CD4-positive, alpha-beta memory T cell (primary cell): ENCODE data around the gene ITSN2. TPM values are rescaled to one million over a fixed set of nuclear protein-coding genes. Genes with fewer than 3 reads are reported as not detected.

Source experiments
- CTCF ChIA-PET: fragments of 350-600 bp; sonication (Branson Sonifier 250); formaldehyde crosslinking; loops from one replicate; lab custom pipeline; 2021; ENCODE audit warnings: inconsistent platforms; ENCODE audit not compliant: partially characterized antibody; lab: Charles Lee
- POLR2A ChIA-PET: fragments of 350-600 bp; sonication (Branson Sonifier 250); formaldehyde crosslinking; loops from one replicate; lab custom pipeline; 2021; ENCODE audit not compliant: partially characterized antibody; lab: Charles Lee
- DNase-seq, 5 donors: peaks; one replicate each; pipeline versions ENCODE4 v3.0.0 to v3.0.0-alpha.2; 2020 to 2022; ENCODE audit warnings: mixed read lengths in 1 of 5
- H3K27ac ChIP-seq: one replicate; pipeline ENCODE4 v1.7.0; 2013; ENCODE audit warnings: low read depth, low read length
- H3K27me3 ChIP-seq: 2 replicates; pipeline ENCODE4 v1.7.0; 2013; ENCODE audit warnings: mild to moderate bottlenecking, low read length, moderate library complexity; ENCODE audit not compliant: insufficient read depth
- H3K36me3 ChIP-seq: 2 replicates; pipeline ENCODE4 v1.7.0; 2013; ENCODE audit warnings: mild to moderate bottlenecking, low read length, moderate library complexity; ENCODE audit not compliant: insufficient read depth
- H3K4me1 ChIP-seq: 2 replicates; pipeline ENCODE4 v1.7.0; 2013; ENCODE audit warnings: mild to moderate bottlenecking, low read length, moderate library complexity; ENCODE audit not compliant: insufficient read depth
- H3K4me3 ChIP-seq, 2 donors: one replicate each; pipeline ENCODE4 v1.7.0; 2013; ENCODE audit warnings: low read length in 2 of 2, mild to moderate bottlenecking in 1 of 2
- H3K9me3 ChIP-seq, 2 donors: one replicate each; pipeline ENCODE4 v1.7.0; 2013; ENCODE audit warnings: low read length in 2 of 2, control low read depth in 1 of 2; ENCODE audit not compliant: control insufficient read depth in 1 of 2
- H3K27ac Mint-ChIP-seq, 7 donors: one replicate each; pipeline ENCODE4 v1.8.0; 2020 to 2021; ENCODE audit warnings: mixed read lengths in 7 of 7, mild to moderate bottlenecking in 6 of 7, inconsistent platforms in 3 of 7, moderate library complexity in 3 of 7
- H3K27me3 Mint-ChIP-seq, 2 donors: one replicate each; pipeline ENCODE4 v1.8.0; 2020 to 2021; ENCODE audit warnings: mixed read lengths in 2 of 2
- H3K36me3 Mint-ChIP-seq, 2 donors: one replicate each; pipeline ENCODE4 v1.8.0; 2020 to 2021; ENCODE audit warnings: mixed read lengths in 2 of 2, inconsistent platforms in 1 of 2, mild to moderate bottlenecking in 1 of 2
- H3K4me1 Mint-ChIP-seq, 4 donors: one replicate each; pipeline ENCODE4 v1.8.0; 2020 to 2021; ENCODE audit warnings: mixed read lengths in 4 of 4, mild to moderate bottlenecking in 1 of 4
- H3K4me3 Mint-ChIP-seq, 8 donors: one replicate each; pipeline ENCODE4 v1.8.0; 2020 to 2021; ENCODE audit warnings: mixed read lengths in 8 of 8, mild to moderate bottlenecking in 7 of 8, moderate library complexity in 6 of 8, inconsistent platforms in 3 of 8
- H3K9me3 Mint-ChIP-seq, 8 donors: one replicate each; pipeline ENCODE4 v1.8.0; 2020 to 2021; ENCODE audit warnings: mixed read lengths in 8 of 8, mild to moderate bottlenecking in 5 of 8, inconsistent platforms in 3 of 8, moderate library complexity in 1 of 8
- intact Hi-C: fragments of 100-400 bp; cut with micrococcal nuclease; formaldehyde crosslinking; loops from one replicate; pipeline ENCODE4 v1.15.1; 2023
- polyA plus RNA-seq, 2 donors: library from polyadenylated mRNA; unstranded; fragments of 300-500 nt; fragmentation: Illumina TruSeq; gene quantifications; one replicate each; pipeline ENCODE4 v1.2.3, GENCODE V29; 2021
- total RNA-seq, 2 experiments: library from RNA; stranded (reverse); gene quantifications; one replicate each; pipeline ENCODE4 v1.2.3, GENCODE V29; 2021

Gene ITSN2
- total and polyA plus RNA-seq, 4 experiments from 2014 or later, result 39.8 to 135 (median 102) TPM

GRCh38 chr2:24241528-24241927, 118.8 kb downstream of the ITSN2 start:
- Mint-ChIP-seq H3K27me3 (no peaks in the 10 kb centered on the region), H3K4me3 (no peak overlapping the region), H3K4me1 (peaks cover 0 to 6% (median 3%) of the 10 kb centered on the region in 4 donors), H3K36me3 (peaks cover 32 to 56% of the 10 kb centered on the region in 2 donors), H3K9me3 (no peaks in the 10 kb centered on the region), H3K27ac (no peak overlapping the region)
- H3K4me3 ChIP-seq, result no peak overlapping the region
- H3K9me3 ChIP-seq, result no peaks in the 10 kb centered on the region
- no peak overlapping the region for H3K27ac ChIP-seq
- DNase-seq, result no peak
- CTCF ChIA-PET, result no interaction called here
- POLR2A ChIA-PET, result interaction anchor here (0.6 kb wide), 1 partner anchor 155 kb away, joined by 4 read pairs; no protein-coding TSS in a partner anchor
- intact Hi-C loops, result no loop called here
- no peaks in the 10 kb centered on the region for H3K4me1 ChIP-seq
- H3K36me3 ChIP-seq, result peaks cover 26% of the 10 kb centered on the region
- H3K27me3 ChIP-seq, result no peaks in the 10 kb centered on the region

GRCh38 chr2:24239553-24239952, 120.8 kb downstream of the ITSN2 start:
- Mint-ChIP-seq H3K36me3 (peaks cover 22 to 41% of the 10 kb centered on the region in 2 donors), H3K4me1 (peaks cover 0 to 8% (median 3%) of the 10 kb centered on the region in 4 donors), H3K27ac (no peak overlapping the region), H3K27me3 (no peaks in the 10 kb centered on the region), H3K4me3 (no peak overlapping the region), H3K9me3 (no peaks in the 10 kb centered on the region)
- no peak for DNase-seq
- H3K4me1 ChIP-seq, result no peaks in the 10 kb centered on the region
- no peaks in the 10 kb centered on the region for H3K9me3 ChIP-seq
- ChIA-PET CTCF (no interaction called here), POLR2A (no interaction called here)
- no peak overlapping the region for H3K4me3 ChIP-seq
- H3K36me3 ChIP-seq, result peaks cover 13% of the 10 kb centered on the region
- H3K27me3 ChIP-seq, result no peaks in the 10 kb centered on the region
- H3K27ac ChIP-seq, result no peak overlapping the region
- intact Hi-C loops, result no loop called here

- intact Hi-C loops, result no loop called here
- no peak overlapping the region for H3K4me3 ChIP-seq
- H3K4me3 Mint-ChIP-seq, result no peak overlapping the region
- H3K27me3 ChIP-seq, result no peaks in the 10 kb centered on the region
- DNase-seq, result no peak
- H3K27ac Mint-ChIP-seq, result peak overlapping the region in 2 of 7 donors; percentile 36 to 43
- POLR2A ChIA-PET, result interaction anchor here (1.0 kb wide), 1 partner anchor 122 kb away, joined by 3 read pairs; the partner anchor contains the start of gene ITSN2
- no peak overlapping the region for H3K27ac ChIP-seq
- CTCF ChIA-PET, result no interaction called here
- peaks cover 0 to 8% (median 3%) of the 10 kb centered on the region in 4 donors for H3K4me1 Mint-ChIP-seq
- peaks cover 19 to 40% of the 10 kb centered on the region in 2 donors for H3K36me3 Mint-ChIP-seq
- no peaks in the 10 kb centered on the region for H3K27me3 Mint-ChIP-seq
- no peaks in the 10 kb centered on the region for H3K9me3 ChIP-seq
- H3K4me1 ChIP-seq, result no peaks in the 10 kb centered on the region
- peaks cover 9% of the 10 kb centered on the region for H3K36me3 ChIP-seq
- no peaks in the 10 kb centered on the region for H3K9me3 Mint-ChIP-seq
These were observed 122.2 kb downstream of the ITSN2 start for GRCh38 chr2:24238158-24238557.

- H3K27ac ChIP-seq, result no peak overlapping the region
- ChIA-PET CTCF (no interaction called here), POLR2A (interaction anchor here (1.0 kb wide), 1 partner anchor 123 kb away, joined by 3 read pairs; the partner anchor contains the start of gene ITSN2)
- Mint-ChIP-seq H3K4me3 (no peak overlapping the region), H3K4me1 (peaks cover 0 to 8% (median 3%) of the 10 kb centered on the region in 4 donors), H3K9me3 (no peaks in the 10 kb centered on the region), H3K27me3 (no peaks in the 10 kb centered on the region), H3K27ac (peak overlapping the region in 4 of 7 donors; percentile 2 to 74 (median 44)), H3K36me3 (peaks cover 15 to 41% of the 10 kb centered on the region in 2 donors)
- no peaks in the 10 kb centered on the region for H3K4me1 ChIP-seq
- DNase-seq, result no peak
- intact Hi-C loops, result loop anchor here (2.0 kb wide), 1 partner anchor 145 kb away; no protein-coding TSS in a partner anchor
- H3K4me3 ChIP-seq, result no peak overlapping the region
- no peaks in the 10 kb centered on the region for H3K9me3 ChIP-seq
- H3K36me3 ChIP-seq, result peaks cover 9% of the 10 kb centered on the region
- H3K27me3 ChIP-seq, result no peaks in the 10 kb centered on the region
These were observed 123.0 kb downstream of the ITSN2 start for GRCh38 chr2:24237313-24237712.

GRCh38 chr2:24233321-24233720, 127.0 kb downstream of the ITSN2 start:
- H3K4me3 ChIP-seq, result no peak overlapping the region
- DNase-seq, result no peak
- no peaks in the 10 kb centered on the region for H3K9me3 ChIP-seq
- intact Hi-C loops, result no loop called here
- no peaks in the 10 kb centered on the region for H3K27me3 ChIP-seq
- H3K36me3 ChIP-seq, result no peaks in the 10 kb centered on the region
- no peaks in the 10 kb centered on the region for H3K4me1 ChIP-seq
- Mint-ChIP-seq H3K27ac (no peak overlapping the region), H3K9me3 (no peaks in the 10 kb centered on the region), H3K27me3 (no peaks in the 10 kb centered on the region), H3K36me3 (peaks cover 12 to 32% of the 10 kb centered on the region in 2 donors), H3K4me1 (peaks cover 0 to 8% (median 2%) of the 10 kb centered on the region in 4 donors), H3K4me3 (no peak overlapping the region)
- POLR2A ChIA-PET, result no interaction called here
- no peak overlapping the region for H3K27ac ChIP-seq
- CTCF ChIA-PET, result interaction anchor here (1.3 kb wide), 1 partner anchor 17 kb away, joined by 3 read pairs; no protein-coding TSS in a partner anchor

GRCh38 chr2:24231461-24231881, 128.9 kb downstream of the ITSN2 start:
- H3K4me1 Mint-ChIP-seq, result peaks cover 0 to 7% (median 0%) of the 10 kb centered on the region in 4 donors
- H3K27ac Mint-ChIP-seq, result no peak overlapping the region
- no peaks in the 10 kb centered on the region for H3K9me3 Mint-ChIP-seq
- no peak overlapping the region for H3K4me3 Mint-ChIP-seq
- POLR2A ChIA-PET, result no interaction called here
- H3K27ac ChIP-seq, result no peak overlapping the region
- no peaks in the 10 kb centered on the region for H3K9me3 ChIP-seq
- H3K27me3 Mint-ChIP-seq, result no peaks in the 10 kb centered on the region
- intact Hi-C loops, result no loop called here
- H3K36me3 ChIP-seq, result no peaks in the 10 kb centered on the region
- CTCF ChIA-PET, result interaction anchor here (1.0 kb wide), 1 partner anchor 25 kb away, joined by 3 read pairs; no protein-coding TSS in a partner anchor
- no peaks in the 10 kb centered on the region for H3K4me1 ChIP-seq
- DNase-seq, result no peak
- peaks cover 13 to 27% of the 10 kb centered on the region in 2 donors for H3K36me3 Mint-ChIP-seq
- H3K27me3 ChIP-seq, result no peaks in the 10 kb centered on the region
- no peak overlapping the region for H3K4me3 ChIP-seq

- no peaks in the 10 kb centered on the region for H3K9me3 Mint-ChIP-seq
- Histone ChIP-seq H3K4me1 (no peaks in the 10 kb centered on the region), H3K9me3 (no peaks in the 10 kb centered on the region), H3K4me3 (no peak overlapping the region), H3K27ac (no peak overlapping the region), H3K27me3 (no peaks in the 10 kb centered on the region), H3K36me3 (no peaks in the 10 kb centered on the region)
- H3K36me3 Mint-ChIP-seq, result peaks cover 15 to 31% of the 10 kb centered on the region in 2 donors
- intact Hi-C loops, result loop anchor here (1.0 kb wide), 1 partner anchor 154 kb away; no protein-coding TSS in a partner anchor
- DNase-seq, result no peak
- H3K27ac Mint-ChIP-seq, result peak overlapping the region in 2 of 7 donors; percentile 5 to 65
- no peak overlapping the region for H3K4me3 Mint-ChIP-seq
- CTCF ChIA-PET, result no interaction called here
- H3K27me3 Mint-ChIP-seq, result no peaks in the 10 kb centered on the region
- peaks cover 0 to 5% (median 0%) of the 10 kb centered on the region in 4 donors for H3K4me1 Mint-ChIP-seq
- POLR2A ChIA-PET, result no interaction called here
These were observed 131.9 kb downstream of the ITSN2 start for GRCh38 chr2:24228470-24228869.
